T-cell (primary cell): Measurements from ENCODE around the gene PARP3. TPM values are rescaled to one million over a fixed set of nuclear protein-coding genes. Genes with fewer than 3 reads are reported as not detected.
"Not testable (repeated sequence)": the region's sequence is repeated elsewhere in the genome, so short reads cannot be mapped to it uniquely, and the experiment has no call there.

Experiments used
- ATAC-seq, 4 experiments: fragments of 200-7000 bp in 3 of 4; fragments of 150-1000 bp in 1 of 4; cut with Tn5 transposase; replicated peaks in 1 of 4; 1 replicate in 3 of 4; 2 replicates in 1 of 4; pipeline ENCODE4 v1.10.0; 2021; ENCODE audit warnings: moderate library complexity in 3 of 4, mild to moderate bottlenecking in 2 of 4, moderate number of reproducible peaks in 1 of 4
- CTCF ChIA-PET, 2 donors: fragments of 300-600 bp; sonication (Branson Sonifier 250); formaldehyde crosslinking; loops; one replicate each; lab custom pipeline; 2022; ENCODE audit warnings: antibody characterized with exemption in 2 of 2; lab: Charles Lee
- POLR2A ChIA-PET, 2 donors: fragments of 300-600 bp; sonication (Branson Sonifier 250); formaldehyde crosslinking; loops; one replicate each; lab custom pipeline; 2022; ENCODE audit warnings: antibody characterized with exemption in 2 of 2; lab: Charles Lee
- DNase-seq, 35 experiments: peaks; one replicate each; pipeline versions ENCODE4 v3.0.0 to v3.0.0-alpha.2; 2013 to 2023
- H3K27ac ChIP-seq: one replicate; pipeline ENCODE4 v1.5.1; 2013; ENCODE audit warnings: low read length
- H3K27me3 ChIP-seq, 2 experiments: replicated peaks in 1 of 2; 1 replicate in 1 of 2; 2 replicates in 1 of 2; pipeline versions ENCODE4 v1.6.1 to v1.7.0; 2013; ENCODE audit warnings: low read length in 1 of 2, mixed read lengths in 1 of 2; ENCODE audit not compliant: control insufficient read depth in 2 of 2, insufficient read depth in 2 of 2; ENCODE audit errors: extremely low read depth in 1 of 2
- H3K36me3 ChIP-seq, 2 donors: 1 replicate in 1 of 2; 2 replicates in 1 of 2; pipeline versions ENCODE4 v1.6.1 to v1.7.0; 2013; ENCODE audit warnings: low read length in 1 of 2; ENCODE audit not compliant: control insufficient read depth in 2 of 2, insufficient read depth in 1 of 2; ENCODE audit errors: extremely low read depth in 1 of 2
- H3K4me1 ChIP-seq, 2 experiments: 1 replicate in 1 of 2; 2 replicates in 1 of 2; pipeline versions ENCODE4 v1.6.1 to v1.7.0; 2013; ENCODE audit warnings: low read length in 2 of 2, mixed read lengths in 1 of 2; ENCODE audit not compliant: insufficient read depth in 2 of 2, control insufficient read depth in 1 of 2; ENCODE audit errors: extremely low read depth in 1 of 2
- H3K4me3 ChIP-seq, 2 donors: 1 replicate in 1 of 2; 2 replicates in 1 of 2; pipeline versions ENCODE4 v1.5.1 to v1.7.0; 2013; ENCODE audit warnings: mild to moderate bottlenecking in 2 of 2, low read length in 1 of 2, moderate library complexity in 1 of 2; ENCODE audit not compliant: control insufficient read depth in 1 of 2; ENCODE audit errors: extremely low read depth in 1 of 2
- H3K9me3 ChIP-seq: 2 replicates; pipeline ENCODE4 v1.7.0; 2013
- H3K27ac Mint-ChIP-seq, 2 donors: one replicate each; pipeline ENCODE4 v1.8.0; 2020 to 2021; ENCODE audit warnings: mild to moderate bottlenecking in 2 of 2, mixed read lengths in 2 of 2
- H3K27me3 Mint-ChIP-seq, 2 donors: one replicate each; pipeline ENCODE4 v1.8.0; 2021 to 2022; ENCODE audit warnings: mixed read lengths in 2 of 2
- H3K36me3 Mint-ChIP-seq: one replicate; pipeline ENCODE4 v1.8.0; 2021; ENCODE audit warnings: mixed read lengths
- H3K4me1 Mint-ChIP-seq, 3 donors: one replicate each; pipeline ENCODE4 v1.8.0; 2020 to 2022; ENCODE audit warnings: mixed read lengths in 3 of 3, mild to moderate bottlenecking in 1 of 3
- H3K4me3 Mint-ChIP-seq, 3 donors: one replicate each; pipeline ENCODE4 v1.8.0; 2020 to 2022; ENCODE audit warnings: mild to moderate bottlenecking in 3 of 3, mixed read lengths in 3 of 3, moderate library complexity in 3 of 3
- H3K9me3 Mint-ChIP-seq, 3 donors: one replicate each; pipeline ENCODE4 v1.8.0; 2020 to 2022; ENCODE audit warnings: mixed read lengths in 3 of 3
- WGBS: methylation state at CpG from one replicate; pipeline ENCODE4 v1.1.5; 2013; ENCODE audit warnings: missing lambda C conversion rate; ENCODE audit not compliant: insufficient coverage; 5-methylcytosine and 5-hydroxymethylcytosine counted together
- total RNA-seq, 35 experiments: library from RNA in 6 of 35; stranded (reverse) in 6 of 35; fragments of 120-200 nt in 1 of 35; gene quantifications; one replicate each; pipeline versions ENCODE4 v1.2.1 to v1.2.4 and lab custom pipeline; 2013 to 2026

The PARP3 gene
- total RNA-seq, 5 donors from 2014 or later (not counting 1 experiment from before 2014, with no cell fraction given), result 8.7 to 16.3 (median 12.4) TPM

DNA sequence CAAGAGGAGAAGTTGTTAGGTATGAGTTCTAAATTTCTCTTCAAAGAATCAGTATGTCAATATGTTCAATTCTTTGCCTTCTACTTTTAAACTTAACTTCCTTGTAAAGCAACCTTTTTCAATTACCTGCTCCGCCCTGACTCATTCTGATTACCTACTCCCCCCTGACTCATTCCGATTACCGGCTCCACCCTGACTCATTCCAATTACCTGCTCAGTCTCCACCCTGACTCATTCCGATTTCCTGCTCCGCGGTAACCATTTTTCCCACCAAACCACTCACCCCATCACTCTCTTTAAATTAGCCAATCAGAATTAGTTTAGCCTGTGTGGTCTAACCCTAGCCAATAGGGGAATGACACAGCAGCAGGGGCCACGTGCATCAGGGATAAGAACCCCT lies 39.8 kb upstream of the PARP3 start:
- Mint-ChIP-seq H3K27me3 (peaks cover 40 to 59% of the 10 kb centered on the region in 2 donors), H3K27ac (peak overlapping the region in 1 of 2 donors; percentile 24)
- H3K4me1 Mint-ChIP-seq, H3K9me3 ChIP-seq, H3K27ac ChIP-seq, H3K36me3 ChIP-seq, CTCF ChIA-PET, H3K4me1 ChIP-seq, ATAC-seq, H3K4me3 Mint-ChIP-seq, H3K4me3 ChIP-seq, DNase-seq, H3K36me3 Mint-ChIP-seq, POLR2A ChIA-PET, H3K9me3 Mint-ChIP-seq: not testable (repeated sequence)
- 43% methylated on average over 3 of the region's 7 CpGs for WGBS
- H3K27me3 ChIP-seq, result peaks cover 0 to 12% of the 10 kb centered on the region in 2 experiments

DNA sequence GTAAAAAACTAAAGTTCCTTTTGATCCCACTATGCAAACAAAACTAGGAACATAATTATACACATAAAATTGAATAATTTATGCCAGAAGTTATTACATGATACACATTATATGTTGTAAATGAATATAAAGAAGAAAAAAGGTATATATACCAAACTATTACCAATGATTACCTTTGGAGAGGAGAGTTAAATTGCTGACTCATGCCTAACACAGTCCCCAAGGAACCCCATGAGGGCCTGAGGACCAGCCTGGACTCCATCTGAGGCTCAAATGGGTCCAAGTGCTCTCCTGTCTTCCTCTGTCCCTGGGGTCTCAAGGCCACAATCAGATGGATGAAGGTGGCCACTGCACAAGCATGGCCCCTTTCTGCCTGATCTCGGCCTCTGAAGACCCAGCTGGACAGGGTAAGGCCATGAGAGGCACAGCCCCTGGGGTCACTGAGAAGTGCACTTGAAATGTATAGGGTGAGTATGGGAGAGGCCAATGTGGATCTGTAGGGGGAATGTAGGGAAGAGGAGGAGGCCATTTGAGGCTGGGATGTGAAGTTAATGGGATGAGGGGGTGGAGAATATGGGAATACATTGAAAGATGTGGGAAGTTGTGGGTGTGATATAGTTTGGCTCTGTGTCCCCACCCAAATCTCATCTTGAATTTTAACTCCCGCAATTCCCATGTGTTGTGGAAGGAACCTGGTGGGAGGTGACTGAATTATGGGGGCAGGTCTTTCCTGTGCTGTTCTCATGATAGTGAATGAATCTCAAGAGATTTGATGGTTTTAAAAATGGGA lies 37.9 kb upstream of the PARP3 start:
- peaks cover 36 to 51% of the 10 kb centered on the region in 2 donors for H3K27me3 Mint-ChIP-seq
- ATAC-seq, result no peak

DNA sequence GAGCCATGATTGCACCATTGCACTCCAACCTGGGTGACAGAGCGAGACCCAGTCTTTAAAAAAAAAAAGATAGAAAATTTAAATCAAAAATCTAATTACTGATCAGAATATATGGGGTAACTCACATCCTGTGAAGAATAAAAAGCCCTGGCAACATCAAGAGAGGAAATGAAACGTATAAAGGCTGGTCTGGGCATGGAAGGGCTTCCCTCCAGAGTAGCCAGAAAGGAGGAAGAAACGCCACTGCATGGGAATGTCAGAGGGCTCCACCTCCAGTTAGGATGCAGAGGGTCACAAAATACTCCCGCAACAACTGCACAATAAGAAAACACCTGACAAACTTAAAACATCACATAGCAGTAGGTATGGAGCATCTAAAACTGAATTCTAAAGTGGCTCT lies 34.1 kb upstream of the PARP3 start:
- peaks cover 3 to 23% (median 10%) of the 10 kb centered on the region in 3 donors for H3K9me3 Mint-ChIP-seq
- H3K27me3 ChIP-seq, result peaks cover 0 to 24% of the 10 kb centered on the region in 2 experiments
- ATAC-seq (no peak), DNase-seq (no peak)
- WGBS, result no CpG with 5 or more reads among the region's 4 CpGs
- no peaks in the 10 kb centered on the region for H3K4me1 ChIP-seq
- no peaks in the 10 kb centered on the region for H3K36me3 ChIP-seq
- no peak overlapping the region for H3K4me3 ChIP-seq
- no peak overlapping the region for H3K27ac ChIP-seq
- no peaks in the 10 kb centered on the region for H3K4me1 Mint-ChIP-seq
- H3K4me3 Mint-ChIP-seq, result no peak overlapping the region
- H3K36me3 Mint-ChIP-seq, result peaks cover 4% of the 10 kb centered on the region
- no peak overlapping the region for H3K27ac Mint-ChIP-seq
- CTCF ChIA-PET, result no interaction called here
- H3K9me3 ChIP-seq, result no peaks in the 10 kb centered on the region
- POLR2A ChIA-PET, result no interaction called here
- H3K27me3 Mint-ChIP-seq, result peaks cover 22 to 40% of the 10 kb centered on the region in 2 donors

More for the DNA sequence above, 37.9 kb upstream of the PARP3 start:
- no peak overlapping the region for H3K27ac ChIP-seq
- no peak overlapping the region for H3K4me3 Mint-ChIP-seq
- peaks cover 4% of the 10 kb centered on the region for H3K36me3 Mint-ChIP-seq
- H3K27me3 ChIP-seq, result peaks cover 0 to 17% of the 10 kb centered on the region in 2 experiments
- CTCF ChIA-PET, result no interaction called here
- peaks cover 2 to 22% (median 10%) of the 10 kb centered on the region in 3 donors for H3K9me3 Mint-ChIP-seq
- H3K27ac Mint-ChIP-seq, result no peak overlapping the region
- H3K4me1 Mint-ChIP-seq, result peaks cover 0 to 8% (median 0%) of the 10 kb centered on the region in 3 donors
- H3K9me3 ChIP-seq, result no peaks in the 10 kb centered on the region
- no peaks in the 10 kb centered on the region for H3K36me3 ChIP-seq
- H3K4me3 ChIP-seq, result no peak overlapping the region
- H3K4me1 ChIP-seq, result no peaks in the 10 kb centered on the region
- DNase-seq, result no peak
- POLR2A ChIA-PET, result no interaction called here
- WGBS, result 47% methylated on average over 1 of the region's 2 CpGs

DNA sequence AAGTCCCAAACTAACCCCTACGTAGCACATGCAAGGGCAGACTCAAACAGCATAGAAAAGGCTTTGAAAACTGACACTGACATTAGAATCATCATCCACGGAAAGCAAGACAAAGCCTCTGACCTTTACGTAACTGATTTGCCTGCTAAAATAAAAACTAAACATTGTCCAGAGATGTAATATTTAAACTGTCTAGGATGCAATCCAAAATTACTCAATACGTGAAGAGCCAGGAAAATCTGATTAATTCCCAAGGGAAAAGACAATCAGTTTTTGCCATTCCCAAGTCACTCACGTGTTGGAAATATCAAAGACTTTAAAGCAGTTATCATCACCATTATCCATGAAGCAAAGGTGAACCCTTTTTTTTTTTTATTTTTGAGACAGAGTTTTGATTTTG lies 25.7 kb upstream of the PARP3 start:
- CTCF ChIA-PET, result no interaction called here
- Histone ChIP-seq H3K27ac (no peak overlapping the region), H3K27me3 (peaks cover 0 to 5% of the 10 kb centered on the region in 2 experiments), H3K9me3 (no peaks in the 10 kb centered on the region), H3K4me1 (no peaks in the 10 kb centered on the region), H3K36me3 (no peaks in the 10 kb centered on the region), H3K4me3 (no peak overlapping the region)
- peaks cover 7 to 12% of the 10 kb centered on the region in 2 donors for H3K27me3 Mint-ChIP-seq
- no peak overlapping the region for H3K4me3 Mint-ChIP-seq
- no peaks in the 10 kb centered on the region for H3K9me3 Mint-ChIP-seq
- DNase-seq (no peak), ATAC-seq (no peak)
- WGBS, result 28% methylated on average over 2 of the region's 5 CpGs
- H3K4me1 Mint-ChIP-seq, result no peaks in the 10 kb centered on the region
- H3K36me3 Mint-ChIP-seq, result no peaks in the 10 kb centered on the region
- POLR2A ChIA-PET, result no interaction called here
- H3K27ac Mint-ChIP-seq, result no peak overlapping the region

DNA sequence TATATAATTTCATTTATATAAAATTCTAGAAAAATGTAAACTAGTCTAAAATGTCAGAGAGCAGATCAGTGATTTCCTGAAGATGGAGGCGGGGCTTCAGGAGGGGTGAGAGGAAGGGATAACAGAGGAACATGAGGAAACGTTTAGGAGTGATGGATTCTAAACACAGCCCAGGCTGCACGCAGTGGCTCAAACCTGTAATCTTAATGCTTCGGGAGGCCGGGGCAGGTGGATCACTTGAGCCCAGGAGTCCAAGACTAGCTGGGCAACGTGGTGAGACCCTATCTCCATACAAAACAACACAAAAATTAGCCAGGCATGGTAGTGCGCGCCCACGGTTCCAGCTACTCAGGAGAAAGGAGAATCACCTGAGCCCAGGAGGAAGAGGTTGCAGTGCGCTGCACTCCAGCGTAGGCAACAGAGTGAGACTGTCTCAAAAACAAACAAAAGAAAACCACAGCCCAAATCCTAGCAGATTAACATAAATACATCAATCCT lies 21.0 kb upstream of the PARP3 start:
- CTCF ChIA-PET, result interaction anchor here in 1 of 2 donors (0.6 kb wide), 1 partner anchor 400 kb away, joined by 3 read pairs; no protein-coding TSS in a partner anchor
- Mint-ChIP-seq H3K4me1 (no peaks in the 10 kb centered on the region), H3K4me3 (no peak overlapping the region), H3K9me3 (no peaks in the 10 kb centered on the region), H3K27ac (no peak overlapping the region), H3K36me3 (no peaks in the 10 kb centered on the region), H3K27me3 (peaks cover 9 to 13% of the 10 kb centered on the region in 2 donors)
- no peak overlapping the region for H3K4me3 ChIP-seq
- H3K27ac ChIP-seq, result no peak overlapping the region
- no peaks in the 10 kb centered on the region for H3K4me1 ChIP-seq
- no peaks in the 10 kb centered on the region for H3K36me3 ChIP-seq
- DNase-seq (no peak), ATAC-seq (no peak)
- H3K27me3 ChIP-seq, result peaks cover 2 to 5% of the 10 kb centered on the region in 2 experiments
- H3K9me3 ChIP-seq, result no peaks in the 10 kb centered on the region
- WGBS, result 96% methylated on average over 4 of the region's 11 CpGs
- POLR2A ChIA-PET, result no interaction called here

GRCh38 chr3:51927061-51927977 lies 14.8 kb upstream of the PARP3 start:
- ATAC-seq, result no peak
- Mint-ChIP-seq H3K27me3 (peaks cover 0 to under 1% of the 10 kb centered on the region in 2 donors), H3K27ac (no peak overlapping the region), H3K36me3 (no peaks in the 10 kb centered on the region), H3K4me3 (no peak overlapping the region), H3K9me3 (no peaks in the 10 kb centered on the region), H3K4me1 (no peaks in the 10 kb centered on the region)
- no peaks in the 10 kb centered on the region for H3K9me3 ChIP-seq
- H3K27me3 ChIP-seq, result peaks cover 0 to 1% of the 10 kb centered on the region in 2 experiments
- ChIA-PET CTCF (no interaction called here), POLR2A (interaction anchor here in 1 of 2 donors (0.6 kb wide), 1 partner anchor 1973 kb away, joined by 4 read pairs; no protein-coding TSS in a partner anchor)
- H3K4me3 ChIP-seq, result no peak overlapping the region
- WGBS, result no CpG with 5 or more reads among the region's 5 CpGs
- DNase-seq, result no peak
- H3K4me1 ChIP-seq, result no peaks in the 10 kb centered on the region
- H3K36me3 ChIP-seq, result no peaks in the 10 kb centered on the region
- H3K27ac ChIP-seq, result no peak overlapping the region
